GM23248 (cell line): ENCODE measurements around the gene CRB3.

ENCODE experiments used
- EZH2 ChIP-seq: fragments of 200-600 bp; sonication (generic); IDR thresholded peaks from 2 replicates; pipeline ENCODE4 v1.6.1; 2018; ENCODE audit warnings: antibody characterized with exemption, mild to moderate bottlenecking; ENCODE audit not compliant: insufficient read depth, poor library complexity, severe bottlenecking
- EZH2phosphoT487 ChIP-seq: fragments of 200-600 bp; sonication (generic); IDR thresholded peaks from 2 replicates; pipeline ENCODE4 v1.6.1; 2018; ENCODE audit warnings: antibody characterized with exemption, moderate library complexity, mild to moderate bottlenecking, low read depth; ENCODE audit not compliant: insufficient read depth

GRCh38 chr19:6421075-6422014 is 42.7 kb upstream of the CRB3 start:
- TF ChIP-seq EZH2, result no peak
- no peak for TF ChIP-seq EZH2phosphoT487
